Jurkat, Clone E6-1 (cell line): ENCODE measurements around the gene ACOXL.

Experiments used
- DNase-seq: peaks from one replicate; pipeline ENCODE4 v3.0.0-alpha.2; 2011; ENCODE audit warnings: low read depth, low spot score
- H3K4me3 ChIP-seq: 2 replicates; pipeline ENCODE4 v1.5.1; 2011; ENCODE audit warnings: mild to moderate bottlenecking, low read length, control low read depth, moderate library complexity

ACOXL gene

DNA sequence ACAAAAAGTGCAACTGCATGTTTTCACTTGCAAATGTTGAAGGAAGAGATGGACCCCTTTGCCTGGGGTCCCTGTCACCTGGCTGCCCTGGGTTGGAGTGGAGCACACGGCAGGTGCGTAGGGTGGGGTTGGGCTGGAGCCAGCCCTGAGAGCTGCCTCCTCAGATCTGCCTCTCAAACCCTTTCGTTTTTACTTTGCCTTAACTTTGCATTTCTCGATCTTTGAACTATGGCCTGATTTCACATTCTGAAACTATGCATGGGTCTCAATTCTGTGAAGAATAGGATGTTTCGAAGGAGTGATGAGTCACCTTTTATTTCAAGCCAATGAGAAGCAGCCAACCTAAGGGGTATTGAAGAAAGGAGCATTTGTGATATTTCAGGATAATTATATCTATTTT is 132.8 kb downstream of the ACOXL start:
- no peak for DNase-seq
- no peak overlapping the region for H3K4me3 ChIP-seq

DNA sequence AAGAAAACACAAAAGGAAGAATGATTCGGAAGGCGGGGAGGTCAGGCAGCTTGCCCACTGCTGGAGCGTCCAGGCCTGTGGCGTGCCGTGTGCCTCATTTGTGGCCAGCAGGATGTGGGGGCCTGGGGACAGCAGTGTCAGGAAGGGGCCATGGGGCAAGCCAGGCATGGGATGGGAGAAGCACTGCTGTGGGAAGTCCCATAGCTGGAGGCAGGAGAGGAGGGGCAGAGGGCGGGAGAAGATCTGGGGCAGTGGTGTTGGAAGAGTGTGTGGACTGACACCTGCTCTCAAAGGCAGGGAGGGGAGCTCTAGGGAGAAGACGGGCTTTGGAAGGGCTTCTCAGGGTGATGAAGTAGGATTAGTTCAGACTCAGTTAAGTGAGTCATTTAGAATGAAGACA is 133.7 kb downstream of the ACOXL start:
- H3K4me3 ChIP-seq, result no peak overlapping the region

DNA sequence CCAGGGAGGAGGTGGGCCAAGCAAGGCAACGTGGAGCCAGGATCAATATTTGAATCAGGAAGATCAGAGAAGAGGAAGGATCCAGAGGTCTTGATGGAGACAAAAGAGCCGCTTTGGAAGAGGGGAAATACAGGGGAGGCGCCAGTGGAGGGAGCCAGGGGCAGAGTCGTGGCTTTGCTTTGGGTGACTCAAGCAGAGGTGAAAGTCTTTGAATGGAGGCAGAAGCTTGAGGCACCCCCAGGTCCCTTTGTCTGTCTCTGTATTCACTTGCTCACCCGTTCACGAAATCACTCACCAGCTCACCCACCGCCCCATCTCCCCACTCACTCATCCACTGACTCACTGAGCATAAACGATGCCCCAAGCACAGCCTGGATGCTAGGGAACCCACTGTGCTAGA is 134.1 kb downstream of the ACOXL start:
- H3K4me3 ChIP-seq, result no peak overlapping the region
- no peak for DNase-seq

More for the DNA sequence above, 133.7 kb downstream of the ACOXL start:
- DNase-seq, result no peak

DNA sequence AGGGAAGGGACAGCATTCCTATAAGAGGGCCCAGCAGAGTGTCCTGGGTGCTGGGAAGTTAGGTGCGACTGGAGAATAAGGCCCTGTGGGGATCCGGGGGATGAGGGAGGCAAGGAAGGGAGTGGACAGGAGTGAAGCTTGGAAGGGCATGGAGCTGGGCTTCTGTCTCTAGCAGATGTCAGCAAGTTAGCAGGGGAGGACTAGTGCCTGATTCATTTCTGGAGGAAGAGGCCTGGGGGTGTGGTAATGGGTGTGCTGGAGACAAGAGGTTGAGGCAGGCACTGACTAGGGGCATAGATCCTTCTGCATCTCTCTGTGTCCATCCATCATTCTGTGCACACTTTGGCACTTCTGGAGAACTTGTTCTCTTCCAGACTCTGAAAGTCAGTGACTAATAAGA is 134.7 kb downstream of the ACOXL start:
- no peak overlapping the region for H3K4me3 ChIP-seq
- DNase-seq, result no peak

DNA sequence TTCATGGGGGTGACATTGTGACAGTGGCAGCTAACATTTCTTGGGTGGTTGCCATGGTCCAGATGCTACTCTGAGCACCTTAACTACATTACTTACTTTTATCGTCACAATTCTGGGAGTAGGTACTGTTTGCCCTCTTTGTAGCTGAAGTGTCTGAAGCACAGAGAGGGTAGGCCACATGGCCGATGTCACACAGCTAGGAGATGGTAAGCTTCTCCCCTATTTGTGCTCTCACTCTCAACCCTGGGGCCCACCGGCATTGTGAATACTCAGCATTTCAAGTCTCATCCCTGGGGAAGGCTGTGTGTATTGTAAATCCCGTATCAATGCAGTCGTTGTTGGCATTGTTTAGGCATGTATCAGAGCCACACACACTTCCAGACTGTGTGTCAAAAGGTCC is 136.6 kb downstream of the ACOXL start:
- no peak overlapping the region for H3K4me3 ChIP-seq
- no peak for DNase-seq

DNA sequence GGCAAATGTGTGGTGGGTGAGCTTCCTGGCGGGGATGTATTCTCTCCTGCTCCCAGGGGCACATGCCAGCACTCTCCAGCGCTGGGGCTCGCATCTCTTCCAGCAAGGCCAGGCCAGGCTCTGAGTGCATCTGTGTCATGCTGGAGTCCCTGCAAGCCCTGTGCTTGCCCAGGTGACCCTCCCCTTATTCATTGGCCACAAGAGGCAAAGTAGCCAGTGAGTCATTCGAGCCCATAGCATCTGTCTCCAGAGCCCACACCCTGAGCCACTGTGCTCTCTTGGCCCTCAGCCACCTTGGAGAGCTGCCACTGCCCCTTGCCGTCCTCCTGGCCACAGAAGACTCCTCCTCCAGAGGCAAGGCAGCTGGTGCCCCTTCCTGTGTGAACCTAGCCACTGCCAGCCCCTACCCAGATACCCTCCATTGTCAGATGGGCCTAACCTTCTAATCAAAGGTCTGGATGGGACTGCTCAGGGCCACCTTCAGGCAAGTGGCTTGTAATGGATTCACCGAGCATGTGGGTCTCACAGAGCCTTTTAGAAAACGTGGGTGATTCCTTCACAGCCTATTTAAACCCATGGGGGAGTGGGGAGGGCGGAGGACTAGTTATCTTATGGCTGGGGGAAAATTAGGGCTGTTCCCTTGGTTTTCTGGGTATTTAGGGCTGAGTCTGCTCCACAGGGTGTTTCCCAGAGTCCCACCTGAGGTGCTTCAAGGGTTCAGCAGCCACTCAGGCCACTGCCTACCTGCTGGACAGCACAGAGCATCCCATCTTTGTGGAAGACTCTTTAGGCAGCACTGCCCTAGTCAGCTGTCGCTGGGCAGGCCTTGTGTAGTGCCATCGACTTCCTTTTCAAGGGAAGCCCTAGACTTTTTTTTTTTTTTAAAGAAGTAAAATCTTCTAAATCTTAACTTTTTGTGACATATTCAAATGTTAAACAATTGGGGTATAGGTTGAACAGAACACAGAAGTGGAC is 137.4 kb downstream of the ACOXL start:
- H3K4me3 ChIP-seq, result no peak overlapping the region
- no peak for DNase-seq

DNA sequence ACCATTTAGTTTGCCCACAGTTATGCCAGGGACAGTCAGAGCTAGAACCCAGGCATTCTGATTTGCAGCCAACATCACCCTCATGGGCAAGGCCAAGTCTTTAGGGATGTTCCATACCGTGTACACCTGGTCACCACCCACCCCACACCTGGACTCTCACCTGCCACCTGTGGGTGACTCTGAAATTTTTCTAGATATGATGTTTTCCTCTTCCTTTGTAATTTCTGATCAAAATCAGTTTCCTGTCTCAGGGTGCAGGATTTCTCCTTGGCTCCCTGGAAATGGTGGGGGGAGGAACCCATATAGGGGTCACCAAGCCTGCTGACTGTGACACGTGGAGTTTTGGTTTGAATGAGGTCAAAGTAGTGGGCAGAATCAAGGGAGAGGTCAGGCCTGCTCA is 138.2 kb downstream of the ACOXL start:
- H3K4me3 ChIP-seq, result no peak overlapping the region
- no peak for DNase-seq

DNA sequence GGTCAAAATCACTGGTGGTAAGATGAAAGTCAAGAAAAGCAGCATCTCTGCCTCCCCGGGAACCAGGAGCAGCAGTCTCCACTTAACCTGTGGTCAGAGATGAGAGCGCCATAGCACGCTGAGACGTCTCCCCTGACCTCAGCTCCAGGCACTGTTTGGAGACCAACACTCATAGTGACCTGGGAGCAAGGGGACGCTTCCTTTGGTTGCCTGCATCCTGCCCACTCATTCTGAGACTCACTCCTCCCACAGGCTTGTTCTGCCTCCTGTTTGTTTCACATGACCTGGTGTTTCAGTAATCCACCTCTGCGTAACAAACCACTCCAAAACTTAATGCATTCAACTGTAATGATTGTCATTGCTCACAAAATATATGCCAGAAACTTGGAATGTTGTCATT is 139.3 kb downstream of the ACOXL start:
- no peak for DNase-seq
- no peak overlapping the region for H3K4me3 ChIP-seq

DNA sequence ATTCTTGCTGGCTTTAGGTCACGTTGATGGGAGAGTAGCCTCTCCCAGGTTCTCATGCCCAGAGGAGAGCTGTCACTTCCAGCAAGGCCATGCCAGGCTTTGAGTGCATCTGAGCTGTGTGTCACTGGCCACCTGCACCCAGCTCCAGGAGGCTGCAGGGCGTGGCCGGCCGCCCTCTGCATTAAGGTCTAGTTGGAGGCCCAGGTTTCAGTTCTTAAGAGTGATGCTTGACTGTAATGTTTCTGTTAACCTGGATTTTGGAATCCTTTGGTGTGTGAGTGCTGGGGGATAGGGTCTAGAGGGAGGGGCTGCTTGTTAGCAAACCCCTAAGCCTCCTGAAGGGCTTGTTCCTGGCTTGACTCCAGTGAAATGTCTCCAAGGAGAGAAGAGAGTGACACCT is 140.1 kb downstream of the ACOXL start:
- no peak for DNase-seq
- no peak overlapping the region for H3K4me3 ChIP-seq

DNA sequence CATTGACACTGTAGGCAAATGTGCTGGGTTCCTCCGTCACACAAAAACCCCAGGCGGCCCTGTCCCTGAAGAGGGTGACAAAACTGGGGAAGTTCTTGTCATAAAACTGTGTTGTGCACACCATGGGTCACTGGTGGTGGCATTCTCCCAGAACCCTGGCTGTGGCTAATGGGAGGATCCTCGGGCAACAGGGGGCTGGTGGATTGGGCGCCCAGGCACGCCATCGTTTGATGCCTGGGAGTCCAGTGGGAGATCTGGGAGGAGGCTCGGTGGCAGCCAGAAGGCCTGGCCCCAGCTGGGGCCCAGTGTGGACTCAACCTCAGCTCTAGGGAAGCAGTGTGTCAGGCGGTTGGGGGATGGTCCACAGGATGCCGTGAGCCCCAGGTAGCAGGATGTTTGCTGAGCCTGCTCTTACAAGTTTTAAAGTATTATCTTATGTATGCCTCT is 140.7 kb downstream of the ACOXL start:
- no peak for DNase-seq
- no peak overlapping the region for H3K4me3 ChIP-seq

DNA sequence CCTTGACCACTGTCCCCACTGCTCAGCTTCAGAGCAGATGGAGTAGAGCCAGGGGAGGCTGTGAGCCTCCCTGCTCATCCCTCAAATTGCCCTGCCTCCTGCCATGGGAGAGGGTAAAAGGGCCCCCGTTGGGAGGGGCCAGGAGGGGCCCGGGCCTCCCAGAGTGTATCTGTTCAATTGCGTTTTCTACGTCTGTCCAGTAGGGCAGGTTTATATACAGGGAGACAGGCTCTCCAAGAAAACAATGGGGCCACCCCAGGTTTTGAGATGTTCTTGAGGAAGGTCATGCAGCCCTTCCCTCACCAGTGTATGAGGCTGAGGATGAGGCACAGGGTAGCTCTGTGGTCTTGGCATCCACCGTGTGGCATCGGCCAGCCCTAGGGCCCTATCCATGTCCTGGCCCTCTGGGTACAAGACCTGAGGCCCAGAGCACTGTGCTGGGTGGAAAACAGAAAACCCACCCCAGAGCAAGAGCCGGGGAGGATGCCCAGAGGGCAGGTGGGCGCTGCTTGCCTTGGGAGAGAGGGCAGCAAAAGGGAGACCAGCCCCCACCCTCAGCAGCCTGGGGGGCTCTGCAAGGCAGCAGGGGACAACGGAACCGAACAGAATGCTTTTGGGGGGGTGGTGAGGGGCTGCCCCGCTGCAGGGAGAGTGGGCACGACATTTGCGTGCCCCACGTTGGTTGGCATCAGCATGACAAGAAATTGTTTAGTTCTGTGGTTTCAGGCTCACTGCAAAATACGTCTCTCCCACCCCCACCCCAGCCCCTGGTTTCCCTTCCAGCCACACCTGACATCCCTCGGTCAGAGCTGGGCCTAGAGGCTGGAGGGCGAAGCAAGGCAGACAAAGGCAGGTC is 141.5 kb downstream of the ACOXL start:
- no peak for DNase-seq
- no peak overlapping the region for H3K4me3 ChIP-seq

DNA sequence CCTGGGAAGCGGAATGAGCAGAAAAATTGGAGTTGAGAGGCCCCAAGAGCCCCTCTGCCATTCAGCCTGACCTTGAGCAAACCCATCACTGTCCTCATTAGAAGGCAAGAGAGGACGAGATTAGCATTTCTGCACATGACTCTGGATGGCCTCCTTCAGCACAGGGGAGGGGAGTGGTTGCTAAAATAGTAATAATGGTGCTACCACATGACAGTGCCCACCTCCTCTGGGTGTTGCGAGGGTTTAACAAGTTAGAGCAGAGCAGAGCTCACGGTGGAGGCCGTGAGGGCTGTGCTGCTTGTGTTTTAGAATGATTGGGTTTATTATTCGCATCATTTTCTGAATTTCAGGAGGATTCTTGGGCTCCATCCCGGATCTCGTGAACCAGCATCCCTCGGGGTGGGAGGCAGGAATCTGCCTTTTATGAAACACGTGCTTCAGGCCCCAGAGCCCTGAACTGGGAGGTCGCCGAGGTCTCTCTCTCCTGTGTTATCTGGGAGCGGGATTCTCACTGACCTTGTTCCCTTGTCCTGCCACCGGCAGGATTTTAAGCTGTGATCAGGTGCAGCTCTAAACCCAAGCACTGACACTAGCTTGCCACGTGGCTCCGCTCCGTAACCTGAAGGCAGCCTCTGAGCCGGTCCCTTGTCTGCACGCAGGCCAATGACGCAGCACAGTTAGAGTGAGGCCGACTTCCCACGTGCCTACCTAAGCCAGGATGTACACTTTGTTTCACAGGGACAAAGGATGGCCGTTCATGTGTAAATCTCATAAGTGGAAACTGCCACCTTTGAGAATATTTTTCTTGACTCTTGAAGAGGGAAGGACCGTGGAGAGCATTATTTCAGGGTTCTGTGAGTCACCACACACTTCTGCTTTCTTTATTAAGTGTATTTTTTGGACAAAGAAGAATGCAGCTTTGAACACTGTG is 142.3 kb downstream of the ACOXL start:
- no peak for DNase-seq

DNA sequence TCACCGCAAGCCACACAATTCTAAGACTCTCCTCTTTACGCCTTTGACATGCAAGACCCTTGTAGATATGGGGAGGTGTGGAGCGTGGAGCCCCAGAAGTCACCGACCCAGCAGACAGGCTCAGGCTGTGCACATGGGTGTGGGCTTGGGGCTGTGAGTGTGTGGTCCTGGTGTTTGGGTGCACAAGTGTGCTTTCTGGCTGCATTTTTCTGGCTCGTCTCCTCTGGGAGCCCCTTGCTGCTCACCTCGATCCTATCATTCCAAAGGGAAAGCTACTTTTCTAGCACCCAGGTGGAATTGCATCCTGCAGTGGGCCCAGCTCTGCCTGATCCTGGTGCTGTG is 143.0 kb downstream of the ACOXL start:
- H3K4me3 ChIP-seq, result no peak overlapping the region
- DNase-seq, result no peak

More for the DNA sequence above, 142.3 kb downstream of the ACOXL start:
- no peak overlapping the region for H3K4me3 ChIP-seq

DNA sequence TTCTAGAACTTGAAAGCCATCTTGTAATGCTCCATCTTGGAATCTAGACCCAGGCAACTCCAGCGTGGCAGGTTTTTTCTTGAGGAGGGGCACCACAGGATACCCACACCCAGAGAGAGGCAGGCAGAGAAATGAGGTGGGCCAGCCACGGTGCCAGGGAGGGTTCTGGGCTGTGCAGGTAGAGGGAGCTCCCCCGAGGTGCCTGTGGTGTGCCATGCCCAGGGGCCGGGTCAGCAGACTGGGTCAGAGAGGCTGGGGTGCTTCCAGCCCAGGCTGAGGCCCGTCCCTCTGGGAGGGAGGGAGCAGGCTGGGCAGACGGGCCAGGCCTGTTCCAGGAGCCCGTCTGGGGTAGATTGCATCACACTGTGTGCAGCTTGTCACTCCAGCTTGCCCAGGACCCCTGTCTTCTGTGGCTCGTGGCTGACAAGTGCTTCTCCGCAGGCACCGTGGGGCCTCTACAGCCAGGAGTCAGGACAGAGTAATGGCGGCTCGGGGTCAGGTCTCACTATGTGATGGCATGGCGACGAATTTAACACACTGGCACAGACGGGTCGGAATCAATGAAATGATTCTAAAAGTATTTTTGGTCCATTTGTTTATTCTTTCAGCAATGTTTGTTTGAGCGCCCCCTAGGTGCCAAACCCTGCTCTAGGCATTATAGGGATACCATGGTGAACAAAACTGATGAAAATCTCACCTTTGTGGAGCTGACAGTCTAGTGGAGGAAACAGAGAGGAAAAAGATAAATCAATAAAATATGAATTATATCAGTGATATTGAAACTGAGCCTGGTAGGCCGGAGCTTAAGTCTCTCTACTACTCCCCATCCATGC is 144.0 kb downstream of the ACOXL start:
- no peak for DNase-seq
- H3K4me3 ChIP-seq, result no peak overlapping the region

DNA sequence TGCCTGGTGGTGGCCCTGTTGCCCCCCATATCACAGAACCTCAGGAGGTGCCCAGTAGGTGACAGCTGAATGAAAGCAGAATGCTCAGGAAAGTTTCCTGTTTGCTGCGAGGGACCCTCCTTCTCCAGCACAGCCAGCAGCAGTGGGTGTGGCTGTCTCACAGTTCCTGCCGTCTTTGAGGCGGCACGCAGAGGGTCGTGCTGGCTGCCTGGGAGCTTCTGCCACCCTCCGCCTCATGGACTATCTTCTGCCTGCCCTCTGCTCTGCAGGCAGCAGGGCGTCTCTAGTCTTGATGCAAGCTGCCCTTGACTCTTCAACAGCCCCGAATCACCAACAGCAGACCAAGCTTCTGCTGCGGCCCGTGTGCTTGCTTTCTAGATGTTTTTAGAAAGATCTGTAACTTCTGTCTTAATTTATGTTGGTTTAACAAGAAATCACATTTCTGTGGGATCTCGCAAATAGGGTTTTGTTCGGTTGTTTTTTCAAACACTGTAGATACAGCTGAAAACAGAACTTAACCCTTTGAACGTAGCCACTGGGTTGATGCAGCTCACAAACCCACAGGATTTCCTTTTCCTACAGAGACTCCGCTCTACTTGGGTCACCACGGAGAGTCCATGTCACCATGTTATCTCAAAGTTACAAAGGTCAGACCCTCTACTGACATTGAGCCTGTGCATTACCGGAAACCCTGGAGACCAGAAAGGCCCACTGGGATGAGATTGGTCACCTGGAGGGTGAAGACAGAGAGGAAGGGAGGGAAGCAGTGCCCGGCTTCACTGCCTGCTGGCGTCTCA is 144.9 kb downstream of the ACOXL start:
- DNase-seq, result no peak
- no peak overlapping the region for H3K4me3 ChIP-seq

DNA sequence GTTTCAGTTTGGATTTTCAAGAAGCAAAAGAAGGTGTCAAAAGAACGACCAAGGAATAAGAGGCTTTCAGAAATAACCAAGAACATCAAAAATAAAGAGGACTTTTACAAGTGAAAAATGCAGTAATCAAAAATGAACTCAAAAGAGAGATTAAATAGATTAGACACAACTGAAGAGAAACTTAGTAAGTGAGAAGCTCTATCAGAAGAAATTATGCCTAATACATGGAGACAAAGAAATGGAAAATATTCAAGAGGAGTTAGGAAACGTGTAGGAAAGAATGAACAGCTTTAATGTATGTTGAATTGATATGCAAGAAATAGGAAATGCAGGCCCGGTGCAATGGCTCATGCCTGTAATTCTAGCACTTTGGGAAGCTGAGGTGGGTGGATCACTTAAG is 145.8 kb downstream of the ACOXL start:
- no peak overlapping the region for H3K4me3 ChIP-seq
- no peak for DNase-seq

DNA sequence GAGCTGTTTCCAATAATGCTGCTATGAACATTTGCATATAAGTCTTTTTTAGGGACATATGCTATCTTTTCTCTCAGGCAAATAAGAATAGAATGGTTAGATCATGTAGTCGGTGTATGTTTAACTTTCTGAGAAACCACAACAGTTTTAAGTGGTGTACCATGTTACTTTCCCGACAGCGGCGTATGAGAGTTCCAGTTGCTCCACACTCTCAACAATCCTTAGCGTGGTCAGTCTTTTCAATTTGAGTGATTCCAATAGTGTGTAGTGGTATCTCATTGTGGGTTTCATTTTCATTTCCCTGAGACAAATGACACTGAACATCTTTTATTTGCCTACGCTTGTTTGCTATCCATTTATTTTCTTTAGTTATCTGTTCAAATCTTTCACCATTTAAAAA is 149.5 kb downstream of the ACOXL start:
- no peak for DNase-seq
- no peak overlapping the region for H3K4me3 ChIP-seq

DNA sequence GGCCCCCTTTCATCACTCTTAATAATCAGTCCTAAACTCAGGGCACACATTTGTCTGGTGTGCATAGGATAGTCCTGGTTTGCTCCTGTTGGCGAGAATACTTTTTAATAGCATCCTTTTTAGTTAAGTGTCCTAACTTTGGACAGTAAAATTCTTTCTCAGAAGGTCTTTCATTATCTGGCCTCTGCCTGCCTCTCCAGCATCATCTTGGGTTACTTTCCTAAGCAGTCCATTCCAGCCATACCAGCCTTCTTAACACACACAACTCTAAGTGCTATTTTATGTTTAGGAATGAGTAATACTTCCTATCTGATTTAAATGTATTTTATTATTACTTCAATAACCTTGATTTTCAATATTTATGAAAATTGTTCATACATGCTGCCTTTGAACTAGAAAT is 151.0 kb downstream of the ACOXL start:
- H3K4me3 ChIP-seq, result no peak overlapping the region
- DNase-seq, result no peak
